Pancreas (tissue), 10 donors: ENCODE data around the gene MAP1B. TPM values are rescaled to one million over a fixed set of nuclear protein-coding genes. Genes with fewer than 3 reads are reported as not detected.
A peak's percentile ranks its signal among the peaks of the same experiment; 100 is the strongest.

Experiments
- ATAC-seq, 4 donors: fragments of 200-7000 bp; cut with Tn5 transposase; one replicate each; pipeline versions ENCODE4 v1.8.0 to v1.9.1; 2020; ENCODE audit warnings: mild to moderate bottlenecking in 4 of 4, moderate library complexity in 4 of 4
- DNase-seq, 6 donors: peaks; one replicate each; pipeline ENCODE4 v3.0.0-alpha.2; 2020
- FAIRE-seq: peaks from 2 replicates; lab custom pipeline; 2012; peaks lifted over from hg19 to GRCh38; lab: Jason Lieb, UNC
- H3K27ac ChIP-seq, 4 donors: fragments of 200-600 bp; sonication (generic); 1 replicate in 3 of 4; 2 replicates in 1 of 4; pipeline versions ENCODE4 v1.5.0 to v1.8.0; 2020
- H3K27me3 ChIP-seq, 4 donors: fragments of 200-600 bp; one replicate each; pipeline ENCODE4 v1.8.0; 2021
- H3K36me3 ChIP-seq, 3 donors: fragments of 200-600 bp; sonication (generic) in 1 of 3; one replicate each; pipeline versions ENCODE4 v1.5.0 to v1.8.0; 2020 to 2021
- H3K4me1 ChIP-seq, 3 donors: fragments of 200-600 bp; one replicate each; pipeline ENCODE4 v1.8.0; 2021
- H3K4me3 ChIP-seq, 4 donors: fragments of 200-600 bp; sonication (generic) in 2 of 4; one replicate each; pipeline versions ENCODE4 v1.5.0 to v1.8.0; 2020 to 2021
- H3K9me3 ChIP-seq, 4 donors: fragments of 200-600 bp; one replicate each; pipeline ENCODE4 v1.8.0; 2021
- CTCF ChIP-seq, 4 donors: fragments of 200-600 bp; sonication (generic) in 3 of 4; IDR thresholded peaks; one replicate each; pipeline versions ENCODE4 v1.5.0 to v1.8.0; 2021; ENCODE audit warnings: antibody characterized with exemption in 4 of 4
- WGBS, 2 donors: extraction: QIAGEN DNeasy Blood & Tissue Kit; methylation state at CpG; one replicate each; pipeline ENCODE4 v1.1.7; 2013; 5-methylcytosine and 5-hydroxymethylcytosine counted together
- intact Hi-C, 3 donors: fragments of 100-400 bp; cut with DNase I; formaldehyde crosslinking; loops; one replicate each; pipeline versions ENCODE4 v1.11.1 to v1.14.2; 2022
- polyA plus RNA-seq, 2 donors: library from polyadenylated mRNA; stranded (reverse); fragments of 200-250 nt; gene quantifications; one replicate each; pipeline ENCODE4 v1.2.3, GENCODE V29; 2013
- total RNA-seq, 6 donors: library from RNA; stranded (reverse); fragmentation: NEBNext Ultra II Directional in 4 of 6; extraction: Animal tissue kit (Norgen Biotek cat#: 25700) in 4 of 6; gene quantifications; one replicate each; pipeline versions ENCODE4 v1.2.1 to v1.2.4, GENCODE V29; 2021 to 2023
- donor health status: healthy with polysubstance abuse.
- donor health status: DM: no; HTN: no; CAD: no; lungs with moderate emphysema.
- donor health status: DM: no; HTN: no; CAD: no.
- donor health status: control.
- donor health status: control.
- donor health status: Bipolar disorder and iron deficiency.
- donor health status: DM: yes; HTN: yes; CAD: no.
- donor health status: DM: no; HTN: no; CAD: no.
- donor health status: DM: no; HTN: no; CAD: no.
- donor health status: DM: yes; HTN: yes; CAD: no.

The MAP1B gene
- total and polyA plus RNA-seq, 8 donors, result 2.4 to 16.8 (median 5.4) TPM

- WGBS, 2 donors, result 93 to 94% methylated on average over 7 of the region's 7 CpGs
- intact Hi-C loops, result loop anchor here in 2 of 3 donors (10.0 kb wide), 1 partner anchor 174 kb away; no protein-coding TSS in a partner anchor
- no peak for DNase-seq
- H3K9me3 ChIP-seq, result no peaks in the 10 kb centered on the region
- no peak overlapping the region for H3K27ac ChIP-seq
- no peaks in the 10 kb centered on the region for H3K36me3 ChIP-seq
- H3K27me3 ChIP-seq, result no peaks in the 10 kb centered on the region
- no peak for TF ChIP-seq CTCF (IDR thresholded peaks at IDR 0.05)
- no peak for ATAC-seq
- no peak overlapping the region for H3K4me3 ChIP-seq
- peaks cover 0 to 11% (median 7%) of the 10 kb centered on the region in 3 donors for H3K4me1 ChIP-seq
- FAIRE-seq, result no peak
Measured at GRCh38 chr5:72140711-72141110, 33.4 kb downstream of the MAP1B start.

GRCh38 chr5:72141440-72142355 is 34.4 kb downstream of the MAP1B start:
- ATAC-seq, result peak in 2 of 4 donors; percentile 33 to 41
- Histone ChIP-seq H3K4me1 (peaks cover 0 to 11% (median 7%) of the 10 kb centered on the region in 3 donors), H3K4me3 (no peak overlapping the region), H3K36me3 (no peaks in the 10 kb centered on the region), H3K27ac (no peak overlapping the region), H3K9me3 (no peaks in the 10 kb centered on the region), H3K27me3 (no peaks in the 10 kb centered on the region)
- no peak for FAIRE-seq
- 77 to 79% methylated on average over 8 of the region's 8 CpGs for WGBS, 2 donors
- intact Hi-C loops, result loop anchor here in 2 of 3 donors (10.0 kb wide), 1 partner anchor 173 kb away; no protein-coding TSS in a partner anchor
- no peak for TF ChIP-seq CTCF (IDR thresholded peaks at IDR 0.05)
- no peak for DNase-seq

- no peak for DNase-seq
- Histone ChIP-seq H3K27me3 (no peaks in the 10 kb centered on the region), H3K36me3 (no peaks in the 10 kb centered on the region), H3K27ac (no peak overlapping the region), H3K4me1 (no peaks in the 10 kb centered on the region), H3K9me3 (no peaks in the 10 kb centered on the region), H3K4me3 (no peak overlapping the region)
- 92 to 94% methylated on average over 2 of the region's 2 CpGs for WGBS, 2 donors
- TF ChIP-seq CTCF (IDR thresholded peaks at IDR 0.05), result no peak
- no peak for FAIRE-seq
- intact Hi-C loops, result loop anchor here in 2 of 3 donors (10.0 kb wide), 1 partner anchor 170 kb away; no protein-coding TSS in a partner anchor
- no peak for ATAC-seq
Measured at GRCh38 chr5:72144762-72145161, 37.5 kb downstream of the MAP1B start.

- ATAC-seq (no peak), DNase-seq (no peak), FAIRE-seq (no peak)
- no peaks in the 10 kb centered on the region for H3K9me3 ChIP-seq
- H3K27ac ChIP-seq, result no peak overlapping the region
- no peaks in the 10 kb centered on the region for H3K27me3 ChIP-seq
- 24 to 34% methylated on average over 1 of the region's 1 CpG for WGBS, 2 donors
- TF ChIP-seq CTCF (IDR thresholded peaks at IDR 0.05), result no peak
- H3K4me3 ChIP-seq, result no peak overlapping the region
- H3K4me1 ChIP-seq, result no peaks in the 10 kb centered on the region
- intact Hi-C loops, result loop anchor here in 2 of 3 donors (10.0 kb wide), 1 partner anchor 169 kb away; no protein-coding TSS in a partner anchor
- no peaks in the 10 kb centered on the region for H3K36me3 ChIP-seq
Measured at GRCh38 chr5:72145348-72145747, 38.1 kb downstream of the MAP1B start.
